Type B pancreatic cell (in vitro differentiated cells): ENCODE measurements around the gene ADGRV1. TPM values are rescaled to one million over a fixed set of nuclear protein-coding genes. Genes with fewer than 3 reads are reported as not detected.

Experiments
- DNase-seq: peaks from one replicate; pipeline ENCODE4 v3.0.0; 2021; ENCODE audit warnings: mixed read lengths; ENCODE audit not compliant: unreplicated experiment; ENCODE audit errors: extremely low spot score
- H3K27ac Mint-ChIP-seq: 2 replicates; pipeline ENCODE4 v1.8.0; 2021; ENCODE audit warnings: mild to moderate bottlenecking, mixed read lengths
- H3K27me3 Mint-ChIP-seq: 2 replicates; pipeline ENCODE4 v1.8.0; 2021; ENCODE audit warnings: mixed read lengths
- H3K36me3 Mint-ChIP-seq: 2 replicates; pipeline ENCODE4 v1.8.0; 2021; ENCODE audit warnings: mixed read lengths
- H3K4me1 Mint-ChIP-seq: one replicate; pipeline ENCODE4 v1.8.0; 2021; ENCODE audit warnings: mixed read lengths; ENCODE audit not compliant: unreplicated experiment
- H3K4me3 Mint-ChIP-seq: 2 replicates; pipeline ENCODE4 v1.8.0; 2021; ENCODE audit warnings: mild to moderate bottlenecking, mixed read lengths
- H3K9me3 Mint-ChIP-seq: 2 replicates; pipeline ENCODE4 v1.8.0; 2021; ENCODE audit warnings: mixed read lengths
- total RNA-seq: library from RNA; stranded (reverse); gene quantifications from 2 replicates; pipeline ENCODE4 v1.2.1, GENCODE V29; 2021; ENCODE audit warnings: low replicate concordance
- TF ChIP-seq, protein P1 (sequence below): fragments of 200-600 bp; sonication (generic); conservative IDR thresholded peaks from 2 replicates; pipeline ENCODE4 v1.5.0; 2021; ENCODE audit warnings: antibody characterized with exemption, mild to moderate bottlenecking

The ADGRV1 gene
- total RNA-seq, 1 donor from 2014 or later, result 29.5 TPM

DNA sequence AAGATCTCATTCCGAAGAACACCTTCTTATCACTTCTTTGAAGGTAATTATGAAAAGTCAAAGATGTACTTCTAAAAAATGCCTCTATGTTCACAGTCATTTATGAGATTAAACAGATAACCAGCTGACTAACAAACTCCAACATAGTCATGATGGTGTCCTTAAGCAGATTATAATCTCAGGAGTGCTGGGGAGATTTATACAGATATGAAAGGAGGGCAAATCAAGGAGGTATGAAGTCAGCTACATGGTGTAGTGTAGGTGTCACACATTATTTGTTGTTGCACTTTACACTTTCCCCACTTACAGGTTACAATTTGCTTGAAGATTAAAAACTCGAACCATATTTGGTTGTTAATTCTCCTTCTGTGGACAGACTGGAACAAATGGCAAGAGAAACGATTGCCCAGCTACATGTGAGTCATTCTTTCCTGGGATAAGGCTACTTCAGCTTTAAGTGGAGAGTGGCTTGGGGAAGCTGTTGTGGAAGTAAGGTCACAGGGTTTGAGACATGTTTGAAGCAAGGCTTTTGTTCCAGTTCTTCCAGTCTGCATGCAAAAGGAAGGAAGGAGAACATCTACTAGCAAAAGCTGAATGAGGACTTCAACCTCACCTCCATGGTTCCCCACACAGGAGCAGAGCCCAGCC is 320.1 kb downstream of the ADGRV1 start:
- H3K27ac Mint-ChIP-seq, result peak overlapping the region; percentile 38
- peaks cover 3% of the 10 kb centered on the region for H3K36me3 Mint-ChIP-seq
- TF ChIP-seq, protein P1, sequence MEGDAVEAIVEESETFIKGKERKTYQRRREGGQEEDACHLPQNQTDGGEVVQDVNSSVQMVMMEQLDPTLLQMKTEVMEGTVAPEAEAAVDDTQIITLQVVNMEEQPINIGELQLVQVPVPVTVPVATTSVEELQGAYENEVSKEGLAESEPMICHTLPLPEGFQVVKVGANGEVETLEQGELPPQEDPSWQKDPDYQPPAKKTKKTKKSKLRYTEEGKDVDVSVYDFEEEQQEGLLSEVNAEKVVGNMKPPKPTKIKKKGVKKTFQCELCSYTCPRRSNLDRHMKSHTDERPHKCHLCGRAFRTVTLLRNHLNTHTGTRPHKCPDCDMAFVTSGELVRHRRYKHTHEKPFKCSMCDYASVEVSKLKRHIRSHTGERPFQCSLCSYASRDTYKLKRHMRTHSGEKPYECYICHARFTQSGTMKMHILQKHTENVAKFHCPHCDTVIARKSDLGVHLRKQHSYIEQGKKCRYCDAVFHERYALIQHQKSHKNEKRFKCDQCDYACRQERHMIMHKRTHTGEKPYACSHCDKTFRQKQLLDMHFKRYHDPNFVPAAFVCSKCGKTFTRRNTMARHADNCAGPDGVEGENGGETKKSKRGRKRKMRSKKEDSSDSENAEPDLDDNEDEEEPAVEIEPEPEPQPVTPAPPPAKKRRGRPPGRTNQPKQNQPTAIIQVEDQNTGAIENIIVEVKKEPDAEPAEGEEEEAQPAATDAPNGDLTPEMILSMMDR, result no peak
- DNase-seq, result no peak
- peaks cover 3% of the 10 kb centered on the region for H3K9me3 Mint-ChIP-seq
- H3K4me3 Mint-ChIP-seq, result no peak overlapping the region
- H3K4me1 Mint-ChIP-seq, result peaks cover 25% of the 10 kb centered on the region
- no peaks in the 10 kb centered on the region for H3K27me3 Mint-ChIP-seq

DNA sequence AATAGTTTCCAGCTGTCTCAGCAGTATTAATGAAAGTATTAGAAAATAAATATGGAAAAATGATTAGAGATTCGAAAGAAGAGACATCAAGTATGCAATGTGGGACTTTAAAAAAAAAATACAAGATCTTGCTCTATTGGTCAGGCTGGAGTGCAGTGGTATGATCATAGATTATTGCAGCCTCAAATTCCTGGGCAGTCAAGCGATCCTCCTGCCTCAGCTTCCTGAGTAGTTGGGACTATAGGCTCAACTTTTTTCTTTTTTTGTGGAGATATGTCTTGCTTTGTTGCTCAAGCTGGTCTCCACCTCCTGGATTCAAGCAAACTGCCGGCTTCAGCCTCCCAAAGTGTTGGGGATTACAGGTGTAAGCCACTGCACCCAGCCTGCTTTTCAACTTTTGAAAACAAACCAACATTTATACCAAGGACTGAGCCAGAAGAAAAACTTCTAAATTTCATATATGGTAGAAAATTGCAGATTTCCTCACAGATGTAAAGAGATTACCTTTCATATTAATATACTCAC is 323.1 kb downstream of the ADGRV1 start:
- H3K27me3 Mint-ChIP-seq, result no peaks in the 10 kb centered on the region
- H3K9me3 Mint-ChIP-seq, result peaks cover 7% of the 10 kb centered on the region
- H3K4me3 Mint-ChIP-seq, result no peak overlapping the region
- no peak overlapping the region for H3K27ac Mint-ChIP-seq
- H3K4me1 Mint-ChIP-seq, result peaks cover 23% of the 10 kb centered on the region
- TF ChIP-seq, protein P1, result no peak
- DNase-seq, result no peak
- H3K36me3 Mint-ChIP-seq, result peaks cover 3% of the 10 kb centered on the region

DNA sequence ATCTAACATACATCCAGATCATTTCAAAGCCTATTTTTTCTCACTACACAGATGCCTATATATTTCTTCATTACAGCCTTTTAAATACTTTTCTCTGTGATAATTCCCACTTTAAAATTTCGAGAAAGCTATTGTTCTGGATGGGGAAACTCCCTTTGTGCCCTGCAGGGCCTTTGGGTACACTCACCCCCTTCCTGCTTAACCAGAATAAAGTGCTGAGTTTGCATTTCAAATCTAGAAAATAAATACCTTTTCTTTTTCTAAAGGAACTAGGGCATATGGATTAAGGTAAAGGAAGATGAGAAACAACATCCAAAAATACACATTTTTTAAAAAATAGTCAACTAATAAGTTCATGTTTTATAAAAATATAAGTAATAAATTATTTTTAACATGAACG is 323.9 kb downstream of the ADGRV1 start:
- H3K9me3 Mint-ChIP-seq, result peaks cover 7% of the 10 kb centered on the region
- peaks cover 17% of the 10 kb centered on the region for H3K4me1 Mint-ChIP-seq
- H3K4me3 Mint-ChIP-seq, result no peak overlapping the region
- no peak for DNase-seq
- H3K27me3 Mint-ChIP-seq, result no peaks in the 10 kb centered on the region
- TF ChIP-seq, protein P1, result no peak
- H3K27ac Mint-ChIP-seq, result peak overlapping the region; percentile 23
- H3K36me3 Mint-ChIP-seq, result peaks cover 3% of the 10 kb centered on the region

DNA sequence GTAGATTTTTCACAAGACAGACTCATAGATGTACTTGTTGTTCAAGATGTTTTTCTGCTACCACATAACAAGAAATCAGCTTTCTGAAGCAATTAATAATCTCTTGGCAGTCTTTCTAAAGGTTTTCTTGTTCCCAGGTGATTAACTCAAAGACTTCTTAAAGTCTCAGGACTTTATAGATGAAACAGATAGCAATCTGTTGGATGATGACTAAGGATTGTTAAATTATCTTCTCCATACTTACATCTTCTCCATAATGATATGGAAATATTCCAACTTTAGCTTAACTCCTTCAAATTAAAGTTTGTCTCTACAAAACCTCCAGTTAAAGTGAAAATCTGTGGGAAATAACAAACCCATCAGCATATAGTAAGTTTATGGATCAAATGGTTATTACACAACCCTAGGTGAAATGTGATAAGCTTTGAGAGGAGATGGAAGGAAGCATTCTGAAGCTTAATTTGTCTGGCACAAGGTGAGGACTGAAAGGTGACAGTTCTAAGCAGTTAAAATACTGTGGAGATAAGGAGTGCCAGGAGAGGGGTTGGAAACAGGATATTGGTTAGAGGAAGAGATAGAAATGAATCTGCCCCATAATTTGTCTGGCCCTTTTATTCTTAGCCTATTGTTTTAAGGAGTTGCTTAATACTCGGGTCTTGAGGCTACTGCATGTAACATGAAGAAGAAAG is 326.7 kb downstream of the ADGRV1 start:
- Mint-ChIP-seq H3K36me3 (no peaks in the 10 kb centered on the region), H3K27me3 (no peaks in the 10 kb centered on the region), H3K9me3 (peaks cover 7% of the 10 kb centered on the region), H3K4me1 (peaks cover 13% of the 10 kb centered on the region), H3K27ac (no peak overlapping the region), H3K4me3 (no peak overlapping the region)
- DNase-seq, result no peak
- TF ChIP-seq, protein P1, result no peak

DNA sequence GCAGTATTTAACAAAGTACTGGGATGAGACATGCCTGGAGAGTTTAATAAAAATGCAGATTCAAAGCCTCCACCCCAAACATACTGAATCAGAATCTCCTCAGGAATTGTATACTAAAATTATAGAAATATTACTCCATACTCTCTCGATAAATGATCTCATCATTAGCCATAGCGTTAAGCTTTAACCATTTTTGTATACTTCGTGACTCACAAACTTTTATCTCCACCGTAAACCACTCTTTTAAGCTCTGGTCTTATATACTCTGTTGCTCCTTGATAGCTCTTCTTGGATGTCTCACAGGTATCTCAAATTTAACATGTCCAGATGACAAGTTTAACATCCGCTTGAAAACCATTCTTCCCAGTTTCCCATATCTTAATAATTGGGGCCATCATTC is 327.8 kb downstream of the ADGRV1 start:
- H3K4me3 Mint-ChIP-seq, result no peak overlapping the region
- H3K4me1 Mint-ChIP-seq, result peaks cover 12% of the 10 kb centered on the region
- TF ChIP-seq, protein P1, result no peak
- peaks cover 7% of the 10 kb centered on the region for H3K9me3 Mint-ChIP-seq
- H3K36me3 Mint-ChIP-seq, result no peaks in the 10 kb centered on the region
- H3K27me3 Mint-ChIP-seq, result no peaks in the 10 kb centered on the region
- DNase-seq, result no peak
- H3K27ac Mint-ChIP-seq, result no peak overlapping the region
